Cerebellar cortex (tissue), 1 donor: ENCODE results near the gene ANKRD1.
"Not testable (repeated sequence)": the region's sequence is repeated elsewhere in the genome, so short reads cannot be mapped to it uniquely, and the experiment has no call there.

Experiments
- DNase-seq: peaks from one replicate; pipeline ENCODE4 v3.0.0-alpha.2; 2015; ENCODE audit warnings: low spot score

Gene ANKRD1

GRCh38 chr10:90912174-90912573, 8.7 kb downstream of the ANKRD1 start:
- no peak for DNase-seq

DNA sequence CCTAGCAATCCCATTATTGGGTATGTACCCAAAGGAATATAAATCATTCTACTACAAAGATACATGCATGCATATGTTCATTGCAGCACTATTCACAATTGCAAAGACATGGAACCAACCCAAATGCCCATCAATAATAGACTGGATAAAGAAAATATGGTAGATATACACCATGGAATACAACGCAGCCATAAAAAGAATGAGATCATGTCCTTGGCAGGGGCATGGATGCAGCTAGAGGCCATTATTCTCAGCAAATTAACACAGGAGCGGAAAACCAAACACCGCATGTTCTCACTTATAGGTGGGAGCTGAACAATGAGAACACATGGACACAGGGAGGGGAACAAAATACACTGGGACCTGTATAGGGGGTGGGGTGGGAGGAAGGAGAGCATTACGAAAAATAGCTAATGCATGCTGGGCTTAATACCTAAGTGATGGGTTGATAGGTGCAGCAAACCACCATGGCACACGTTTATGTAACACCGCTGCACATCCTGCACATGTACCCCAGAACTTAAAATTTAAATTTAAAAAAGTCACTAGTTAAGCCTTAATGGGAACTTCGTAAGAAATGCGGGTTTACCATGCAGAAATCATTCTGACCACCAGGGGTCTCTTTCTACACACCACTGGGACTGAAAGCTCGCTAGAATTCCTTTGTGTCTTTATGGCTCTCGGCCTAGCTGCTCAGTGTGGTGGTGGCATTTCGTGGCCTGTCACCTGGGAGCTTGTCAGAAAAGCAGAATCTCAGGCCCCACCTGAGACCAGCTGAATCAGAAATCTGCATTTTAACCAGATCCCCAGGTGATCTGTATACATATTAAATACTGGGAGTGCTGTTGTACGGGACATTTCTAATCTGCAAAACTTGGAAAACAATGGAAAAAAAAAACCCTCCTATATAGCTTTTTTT, 9.5 kb downstream of the ANKRD1 start:
- DNase-seq = peak; percentile 78

DNA sequence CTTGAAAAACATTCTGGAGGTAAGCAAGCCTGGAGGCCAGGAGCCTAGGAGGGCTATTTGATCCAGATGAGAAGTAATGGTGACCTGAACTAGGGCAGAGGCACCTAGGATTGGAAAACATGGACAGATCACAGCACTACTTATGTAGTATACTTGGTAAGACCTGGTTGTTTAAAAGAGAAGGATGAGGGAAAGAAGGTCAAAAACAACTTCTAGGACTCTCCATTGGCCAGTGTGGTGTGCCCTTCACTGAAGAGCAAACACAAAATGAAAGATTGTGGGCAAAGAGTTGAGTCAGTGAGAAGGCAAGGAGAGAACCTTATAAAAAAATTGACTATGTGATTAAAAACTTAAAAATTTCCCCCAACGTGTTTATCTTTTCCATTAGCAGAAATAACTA, 14.3 kb downstream of the ANKRD1 start:
- no peak for DNase-seq

GRCh38 chr10:90905925-90906324, 15.0 kb downstream of the ANKRD1 start:
- no peak for DNase-seq

GRCh38 chr10:90896916-90897315, 24.0 kb downstream of the ANKRD1 start:
- DNase-seq = not testable (repeated sequence)

- no peak for DNase-seq
These were observed 27.7 kb downstream of the ANKRD1 start for GRCh38 chr10:90893190-90893589.

GRCh38 chr10:90890347-90890746, 30.5 kb downstream of the ANKRD1 start:
- DNase-seq = no peak

- DNase-seq = no peak
These were observed 31.3 kb downstream of the ANKRD1 start for GRCh38 chr10:90889636-90890035.

DNA sequence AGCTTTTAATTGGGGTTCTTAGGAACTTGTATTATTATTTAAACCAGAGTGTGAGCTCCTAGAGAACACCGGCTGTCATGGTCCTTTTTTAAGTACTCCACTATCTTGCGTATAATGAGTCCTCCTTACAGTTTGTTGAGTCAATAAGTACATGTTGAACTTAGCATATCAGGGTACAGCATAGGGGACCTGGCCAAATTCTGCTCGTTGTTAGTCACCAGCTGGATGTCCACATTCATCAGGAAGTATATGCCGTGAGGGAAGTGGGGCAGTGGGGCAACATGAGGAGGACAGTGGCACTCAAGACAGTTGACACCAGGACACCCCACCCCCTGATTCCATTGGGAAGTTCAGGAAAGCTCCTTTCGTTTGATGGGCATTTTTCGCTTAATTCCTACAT, 32.5 kb downstream of the ANKRD1 start:
- no peak for DNase-seq

GRCh38 chr10:90887555-90887954, 33.3 kb downstream of the ANKRD1 start:
- DNase-seq = no peak

DNA sequence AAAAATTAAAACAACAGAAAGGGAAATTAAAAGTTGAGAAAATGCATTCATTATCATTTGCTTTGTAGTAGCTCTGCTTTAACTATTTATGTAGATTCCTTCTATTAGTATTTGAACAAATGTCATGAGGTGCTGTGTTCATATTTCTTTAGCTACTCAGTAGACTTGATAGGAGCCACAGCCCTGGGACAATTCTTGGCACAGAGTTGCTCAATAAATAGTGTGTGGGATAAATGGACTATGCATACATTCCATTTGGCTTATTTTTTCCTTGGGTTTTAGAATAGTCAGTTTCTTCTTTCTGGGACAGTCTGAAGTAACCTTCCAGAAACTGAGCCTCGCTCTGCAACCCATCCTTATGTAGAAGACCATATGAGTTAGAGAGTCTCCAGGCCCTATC, 35.7 kb downstream of the ANKRD1 start:
- no peak for DNase-seq

- no peak for DNase-seq
These were observed 36.5 kb downstream of the ANKRD1 start for GRCh38 chr10:90884431-90884830.

- DNase-seq = peak; percentile 47
These were observed 40.7 kb downstream of the ANKRD1 start for GRCh38 chr10:90880059-90880719.

GRCh38 chr10:90879062-90879461, 41.8 kb downstream of the ANKRD1 start:
- DNase-seq = no peak

DNA sequence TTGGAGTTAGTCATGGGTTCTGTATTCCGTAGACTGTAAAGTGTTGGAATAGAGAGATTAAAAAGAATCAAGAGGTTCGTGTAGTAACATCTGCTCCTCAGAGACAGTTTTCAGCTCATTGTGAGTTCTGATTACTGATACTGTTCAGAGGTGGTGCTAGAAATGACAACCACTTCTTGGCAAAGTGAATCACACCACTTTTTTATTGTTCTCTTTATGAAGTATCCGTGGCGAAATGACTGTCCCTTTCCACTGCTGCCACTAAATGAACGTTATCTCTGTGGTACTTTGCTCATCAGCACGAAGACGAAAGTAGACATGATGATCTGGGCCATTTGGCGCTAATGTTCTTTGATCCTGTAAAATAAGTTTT, 48.3 kb downstream of the ANKRD1 start:
- DNase-seq = no peak

- peak; percentile 86 for DNase-seq
These were observed 48.9 kb downstream of the ANKRD1 start, which contains the start of gene RPP30 for GRCh38 chr10:90871766-90872647. RPP30 (plus strand) TSS chr10:90871974; CDS start chr10:90871987, 13 bp downstream.

DNA sequence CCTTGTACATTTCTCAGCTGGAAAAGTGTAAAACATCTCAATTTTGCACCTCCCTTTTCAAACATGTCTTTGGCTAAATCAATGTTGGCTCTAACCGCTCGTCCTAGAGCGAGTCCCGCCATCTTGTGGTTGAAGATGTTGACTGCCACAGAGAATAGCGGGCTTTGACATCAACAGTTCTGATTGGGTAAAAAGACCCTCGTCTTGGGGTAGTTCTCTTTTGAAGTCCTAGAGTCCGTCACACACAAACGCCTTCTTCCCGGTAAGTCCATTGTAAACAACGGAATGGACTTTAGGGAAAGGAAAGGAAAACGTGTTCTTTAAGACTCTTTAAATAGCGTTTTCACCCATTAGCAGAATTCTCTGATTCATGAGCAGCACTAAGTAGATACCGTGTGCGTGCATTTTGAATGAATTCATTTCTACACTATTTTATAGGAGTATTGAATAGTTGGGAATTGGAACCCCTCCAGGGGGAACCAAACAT, 49.6 kb downstream of the ANKRD1 start:
- peak; percentile 79 for DNase-seq

GRCh38 chr10:90866050-90866598, 54.8 kb downstream of the ANKRD1 start:
- DNase-seq = no peak

DNA sequence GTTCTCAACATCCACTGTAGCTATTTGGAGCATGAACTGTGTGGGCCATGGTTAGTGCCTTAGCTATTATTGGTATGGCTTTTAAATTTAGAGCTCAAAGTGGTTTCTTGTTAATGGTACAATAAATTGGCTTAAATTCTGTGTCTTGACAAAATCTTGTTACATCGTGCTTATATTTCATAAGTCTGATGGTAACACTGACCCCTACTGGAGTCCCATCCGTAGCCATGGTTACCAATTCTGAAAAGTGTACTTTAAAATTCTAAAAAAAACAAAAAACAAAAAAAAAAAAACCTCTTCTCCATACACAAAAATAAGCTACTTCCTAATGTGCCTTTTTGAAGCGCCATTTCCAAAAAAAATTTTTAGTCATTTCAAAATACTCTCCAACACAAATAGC, 55.5 kb downstream of the ANKRD1 start:
- no peak for DNase-seq

GRCh38 chr10:90862908-90863514, 57.9 kb downstream of the ANKRD1 start:
- no peak for DNase-seq
